ENCODE measurements around the gene BTBD10. TPM values are rescaled to one million over a fixed set of nuclear protein-coding genes. Genes with fewer than 3 reads are reported as not detected.
"Not testable (repeated sequence)": the region's sequence is repeated elsewhere in the genome, so short reads cannot be mapped to it uniquely, and the experiment has no call there.

BTBD10 gene
- total and polyA plus RNA-seq, 4 donors = 56.8 to 90.7 (median 61.2) TPM

DNA sequence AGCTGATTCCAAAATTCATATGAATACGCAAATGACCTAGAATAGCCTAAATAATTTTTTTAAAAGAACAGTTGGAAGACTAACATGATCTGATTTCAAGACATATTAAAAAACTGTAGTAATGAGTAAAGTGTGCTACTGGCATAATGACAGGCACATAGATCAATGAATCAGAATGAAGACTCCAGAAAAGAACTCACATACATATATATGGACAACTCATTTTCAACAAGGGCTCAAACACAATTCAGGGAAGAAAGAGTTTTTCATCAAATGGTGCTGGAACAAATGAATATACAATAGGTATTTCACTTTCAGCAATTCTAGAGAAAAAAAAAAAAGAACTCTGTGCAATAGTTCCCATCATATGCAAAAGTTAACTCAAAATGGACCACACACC lies 33.7 kb downstream of the BTBD10 start:
- Histone ChIP-seq H3K4me3 (ENCODE audit: low read depth, low read length) (no peak overlapping the region), H3K27ac (ENCODE audit: low read depth, low read length) (no peak overlapping the region), H3K36me3 (ENCODE audit: control insufficient read depth, insufficient read depth, low read length) (no peaks in the 10 kb centered on the region), H3K9me3 (ENCODE audit: control insufficient read depth, insufficient read depth, low read length) (peaks cover 5% of the 10 kb centered on the region), H3K4me1 (ENCODE audit: control insufficient read depth, insufficient read depth, low read length) (no peaks in the 10 kb centered on the region), H3K27me3 (ENCODE audit: control insufficient read depth, insufficient read depth, low read length) (no peaks in the 10 kb centered on the region)
- no peak for DNase-seq (ENCODE audit: low read depth in 4 of 6, low spot score in 6 of 6)
- no CpG with 5 or more reads among the region's 1 CpG for WGBS (ENCODE audit: insufficient coverage)

DNA sequence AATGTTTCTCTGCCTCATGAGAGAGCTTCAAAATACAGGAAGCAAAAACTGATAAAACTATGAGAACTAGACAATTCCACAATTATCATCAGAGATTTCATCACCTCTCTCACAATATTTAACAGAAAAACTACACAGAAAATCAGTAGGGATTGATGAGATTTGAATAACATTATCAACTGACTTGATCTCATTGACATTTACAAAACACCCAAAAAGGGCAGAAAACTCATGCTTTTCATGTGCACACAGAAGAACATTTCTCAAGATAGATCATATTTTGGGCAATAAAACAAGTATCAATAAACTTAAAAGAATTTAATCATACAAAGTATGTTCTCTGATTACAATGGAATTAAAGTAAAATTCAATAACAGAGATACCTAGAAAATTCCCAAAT lies 35.6 kb downstream of the BTBD10 start:
- H3K4me3 ChIP-seq (ENCODE audit: low read depth, low read length) = no peak overlapping the region
- H3K4me1 ChIP-seq (ENCODE audit: control insufficient read depth, insufficient read depth, low read length) = no peaks in the 10 kb centered on the region
- H3K27me3 ChIP-seq (ENCODE audit: control insufficient read depth, insufficient read depth, low read length) = no peaks in the 10 kb centered on the region
- H3K9me3 ChIP-seq (ENCODE audit: control insufficient read depth, insufficient read depth, low read length) = peaks cover 5% of the 10 kb centered on the region
- H3K27ac ChIP-seq (ENCODE audit: low read depth, low read length) = no peak overlapping the region
- no peaks in the 10 kb centered on the region for H3K36me3 ChIP-seq (ENCODE audit: control insufficient read depth, insufficient read depth, low read length)
- DNase-seq (ENCODE audit: low read depth in 4 of 6, low spot score in 6 of 6) = no peak

DNA sequence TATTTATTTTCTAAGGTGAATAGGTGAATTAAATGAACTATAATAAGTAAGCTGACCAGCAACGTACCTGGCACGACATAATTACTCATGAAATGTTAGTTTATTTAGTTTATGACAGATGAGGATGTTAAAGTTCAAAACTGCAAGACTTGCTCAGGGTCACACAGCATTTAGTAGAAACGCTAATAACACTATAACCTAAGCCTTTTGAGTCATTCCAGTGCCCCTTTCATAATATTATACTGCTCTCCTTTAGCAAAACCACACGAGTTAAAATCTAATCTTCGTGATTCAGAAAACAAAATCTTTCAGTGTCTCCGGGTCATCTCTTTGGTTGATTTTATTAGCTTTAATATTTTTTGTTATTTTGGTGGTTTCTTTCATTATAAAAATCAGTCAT lies 39.6 kb downstream of the BTBD10 start:
- Histone ChIP-seq H3K4me1 (ENCODE audit: control insufficient read depth, insufficient read depth, low read length) (no peaks in the 10 kb centered on the region), H3K4me3 (ENCODE audit: low read depth, low read length) (no peak overlapping the region), H3K9me3 (ENCODE audit: control insufficient read depth, insufficient read depth, low read length) (peaks cover 5% of the 10 kb centered on the region), H3K36me3 (ENCODE audit: control insufficient read depth, insufficient read depth, low read length) (peaks cover 3% of the 10 kb centered on the region), H3K27me3 (ENCODE audit: control insufficient read depth, insufficient read depth, low read length) (no peaks in the 10 kb centered on the region), H3K27ac (ENCODE audit: low read depth, low read length) (no peak overlapping the region)
- 93% methylated on average over 3 of the region's 6 CpGs for WGBS (ENCODE audit: insufficient coverage)
- DNase-seq (ENCODE audit: low read depth in 4 of 6, low spot score in 6 of 6) = no peak

DNA sequence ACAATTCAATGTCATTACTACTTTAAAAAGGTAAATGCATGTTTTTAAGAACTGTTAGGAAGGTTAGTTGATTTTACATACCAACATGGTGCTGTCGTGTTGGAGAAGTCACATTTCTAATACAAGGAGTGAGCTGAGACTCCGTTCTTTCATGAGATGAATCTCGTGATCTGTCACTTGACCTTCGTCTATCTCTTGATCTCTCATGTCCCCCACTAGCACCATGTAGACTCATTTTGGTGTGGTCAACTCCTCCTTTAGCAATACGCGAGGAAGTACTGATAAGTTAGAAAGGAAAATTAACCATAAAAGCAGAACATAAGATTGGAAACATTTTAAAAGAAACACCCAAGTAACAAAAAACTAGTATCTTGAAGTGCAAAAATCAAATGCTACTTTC lies 41.5 kb downstream of the BTBD10 start:
- Histone ChIP-seq H3K27ac (ENCODE audit: low read depth, low read length) (no peak overlapping the region), H3K36me3 (ENCODE audit: control insufficient read depth, insufficient read depth, low read length) (peaks cover 6% of the 10 kb centered on the region), H3K9me3 (ENCODE audit: control insufficient read depth, insufficient read depth, low read length) (no peaks in the 10 kb centered on the region), H3K4me3 (ENCODE audit: low read depth, low read length) (no peak overlapping the region), H3K27me3 (ENCODE audit: control insufficient read depth, insufficient read depth, low read length) (no peaks in the 10 kb centered on the region), H3K4me1 (ENCODE audit: control insufficient read depth, insufficient read depth, low read length) (no peaks in the 10 kb centered on the region)
- WGBS (ENCODE audit: insufficient coverage) = no CpG with 5 or more reads among the region's 6 CpGs
- DNase-seq (ENCODE audit: low read depth in 4 of 6, low spot score in 6 of 6) = no peak

DNA sequence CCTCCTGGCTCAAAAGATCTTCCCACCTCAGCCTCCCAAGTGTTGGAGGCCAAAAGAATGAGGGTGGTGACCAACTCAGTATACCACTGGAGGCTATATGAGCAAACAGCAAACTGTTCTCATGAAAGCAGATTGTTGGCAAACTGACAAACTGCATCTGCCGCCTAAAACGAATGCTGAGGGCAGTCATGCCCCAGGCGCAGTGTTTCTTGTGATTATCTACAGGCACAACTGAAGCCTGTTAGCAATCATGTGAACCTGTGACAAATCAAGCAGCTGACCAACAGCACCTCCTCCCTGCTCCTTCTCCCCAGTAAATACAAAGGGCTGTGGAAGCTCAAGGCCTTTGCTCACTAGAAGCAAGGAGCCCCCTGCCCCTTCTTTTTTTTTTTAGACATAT lies 47.8 kb downstream of the BTBD10 start:
- no peak for DNase-seq (ENCODE audit: low read depth in 4 of 6, low spot score in 6 of 6)
- H3K27me3 ChIP-seq (ENCODE audit: control insufficient read depth, insufficient read depth, low read length) = no peaks in the 10 kb centered on the region
- WGBS (ENCODE audit: insufficient coverage) = 82% methylated on average over 3 of the region's 3 CpGs
- H3K9me3 ChIP-seq (ENCODE audit: control insufficient read depth, insufficient read depth, low read length) = no peaks in the 10 kb centered on the region
- H3K27ac ChIP-seq (ENCODE audit: low read depth, low read length) = no peak overlapping the region
- no peak overlapping the region for H3K4me3 ChIP-seq (ENCODE audit: low read depth, low read length)
- H3K36me3 ChIP-seq (ENCODE audit: control insufficient read depth, insufficient read depth, low read length) = peaks cover 10% of the 10 kb centered on the region
- no peaks in the 10 kb centered on the region for H3K4me1 ChIP-seq (ENCODE audit: control insufficient read depth, insufficient read depth, low read length)

DNA sequence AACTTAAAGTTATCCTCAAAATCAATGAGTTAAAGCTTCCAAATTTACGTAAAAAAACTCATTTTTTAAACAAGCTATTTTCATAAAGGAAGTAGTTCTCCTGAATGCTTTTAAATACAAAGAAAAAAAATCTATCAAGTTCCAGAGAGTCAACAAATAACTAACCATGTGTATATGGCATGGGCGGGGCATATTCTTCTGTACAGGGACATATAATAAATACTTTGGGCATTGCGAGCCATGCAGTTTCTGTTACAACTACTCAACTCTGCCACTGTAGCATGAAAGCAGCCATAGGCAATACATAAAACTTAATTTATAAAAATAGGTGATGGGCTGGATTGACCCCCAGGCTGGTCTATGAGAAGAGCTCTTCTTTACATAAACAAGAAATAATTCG lies 57.8 kb downstream of the BTBD10 start:
- Histone ChIP-seq H3K27ac (ENCODE audit: low read depth, low read length) (no peak overlapping the region), H3K9me3 (ENCODE audit: control insufficient read depth, insufficient read depth, low read length) (no peaks in the 10 kb centered on the region), H3K4me3 (ENCODE audit: low read depth, low read length) (no peak overlapping the region), H3K36me3 (ENCODE audit: control insufficient read depth, insufficient read depth, low read length) (peaks cover 3% of the 10 kb centered on the region), H3K27me3 (ENCODE audit: control insufficient read depth, insufficient read depth, low read length) (no peaks in the 10 kb centered on the region), H3K4me1 (ENCODE audit: control insufficient read depth, insufficient read depth, low read length) (no peaks in the 10 kb centered on the region)
- DNase-seq (ENCODE audit: low read depth in 4 of 6, low spot score in 6 of 6) = no peak
- WGBS (ENCODE audit: insufficient coverage) = no CpG with 5 or more reads among the region's 4 CpGs

DNA sequence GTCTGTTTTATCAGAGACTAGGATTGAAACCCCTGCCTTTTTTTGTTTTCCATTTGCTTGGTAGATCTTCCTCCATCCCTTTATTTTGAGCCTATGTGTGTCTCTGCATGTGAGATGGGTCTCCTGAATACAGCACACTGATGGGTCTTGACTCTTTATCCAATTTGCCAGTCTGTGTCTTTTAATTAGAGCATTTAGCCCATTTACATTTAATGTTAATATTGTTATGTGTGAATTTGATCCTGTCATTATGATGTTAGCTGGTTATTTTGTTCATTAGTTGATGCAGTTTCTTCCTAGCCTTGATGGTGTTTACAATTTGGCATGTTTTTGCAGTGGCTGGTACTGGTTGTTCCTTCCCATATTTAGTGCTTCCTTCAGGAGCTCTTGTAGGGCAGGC lies 64.7 kb downstream of the BTBD10 start:
- H3K4me1 ChIP-seq (ENCODE audit: control insufficient read depth, insufficient read depth, low read length); H3K27ac ChIP-seq (ENCODE audit: low read depth, low read length); DNase-seq (ENCODE audit: low read depth in 4 of 6, low spot score in 6 of 6); H3K36me3 ChIP-seq (ENCODE audit: control insufficient read depth, insufficient read depth, low read length); H3K9me3 ChIP-seq (ENCODE audit: control insufficient read depth, insufficient read depth, low read length); H3K4me3 ChIP-seq (ENCODE audit: low read depth, low read length); H3K27me3 ChIP-seq (ENCODE audit: control insufficient read depth, insufficient read depth, low read length): not testable (repeated sequence)

DNA sequence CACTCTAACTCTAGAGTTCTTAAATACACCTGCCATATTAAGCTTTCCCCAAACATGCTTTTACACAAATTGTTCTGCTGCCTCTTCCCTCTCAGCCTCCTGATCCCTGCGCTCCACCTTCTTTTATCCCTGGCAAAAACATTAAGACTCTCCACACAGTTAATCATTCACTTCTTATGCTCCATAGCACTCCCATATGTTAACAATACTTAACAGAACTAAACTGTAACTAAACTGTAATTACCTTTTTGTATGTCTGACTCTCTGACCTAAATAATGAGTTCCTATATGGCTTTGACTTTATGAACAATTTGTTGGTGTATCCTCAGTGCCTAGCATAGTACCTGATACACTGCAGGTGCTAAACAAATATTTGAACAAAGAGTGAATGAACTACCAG lies 71.8 kb downstream of the BTBD10 start:
- H3K4me3 ChIP-seq (ENCODE audit: low read depth, low read length) = no peak overlapping the region
- no peaks in the 10 kb centered on the region for H3K27me3 ChIP-seq (ENCODE audit: control insufficient read depth, insufficient read depth, low read length)
- H3K27ac ChIP-seq (ENCODE audit: low read depth, low read length) = no peak overlapping the region
- H3K9me3 ChIP-seq (ENCODE audit: control insufficient read depth, insufficient read depth, low read length) = no peaks in the 10 kb centered on the region
- WGBS (ENCODE audit: insufficient coverage) = 92% methylated on average over 1 of the region's 1 CpG
- H3K4me1 ChIP-seq (ENCODE audit: control insufficient read depth, insufficient read depth, low read length) = no peaks in the 10 kb centered on the region
- DNase-seq (ENCODE audit: low read depth in 4 of 6, low spot score in 6 of 6) = no peak
- peaks cover 11% of the 10 kb centered on the region for H3K36me3 ChIP-seq (ENCODE audit: control insufficient read depth, insufficient read depth, low read length)

DNA sequence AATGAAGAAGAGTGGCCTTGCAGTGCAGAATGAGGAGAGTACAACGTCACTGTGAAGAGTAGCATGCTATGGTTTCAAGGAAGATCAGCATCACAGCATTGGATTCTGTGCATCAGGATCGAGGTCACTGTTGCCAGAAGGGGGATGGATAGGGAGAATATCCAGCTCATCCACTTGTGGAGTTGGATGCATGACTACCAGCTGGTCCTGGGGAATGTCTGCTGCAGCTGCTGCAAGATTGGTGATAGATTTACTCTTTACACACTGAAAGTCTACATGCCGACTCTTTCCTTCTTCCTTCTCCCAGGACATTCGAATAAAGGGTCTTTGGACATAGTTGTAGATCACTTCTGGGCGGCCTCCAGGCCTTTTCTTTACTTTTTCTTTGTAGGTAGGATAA lies 74.3 kb downstream of the BTBD10 start:
- H3K4me3 ChIP-seq (ENCODE audit: low read depth, low read length) = no peak overlapping the region
- H3K36me3 ChIP-seq (ENCODE audit: control insufficient read depth, insufficient read depth, low read length) = peaks cover 11% of the 10 kb centered on the region
- H3K9me3 ChIP-seq (ENCODE audit: control insufficient read depth, insufficient read depth, low read length) = no peaks in the 10 kb centered on the region
- no peaks in the 10 kb centered on the region for H3K4me1 ChIP-seq (ENCODE audit: control insufficient read depth, insufficient read depth, low read length)
- H3K27me3 ChIP-seq (ENCODE audit: control insufficient read depth, insufficient read depth, low read length) = no peaks in the 10 kb centered on the region
- H3K27ac ChIP-seq (ENCODE audit: low read depth, low read length) = no peak overlapping the region
- 100% methylated on average over 1 of the region's 5 CpGs for WGBS (ENCODE audit: insufficient coverage)
- no peak for DNase-seq (ENCODE audit: low read depth in 4 of 6, low spot score in 6 of 6)

DNA sequence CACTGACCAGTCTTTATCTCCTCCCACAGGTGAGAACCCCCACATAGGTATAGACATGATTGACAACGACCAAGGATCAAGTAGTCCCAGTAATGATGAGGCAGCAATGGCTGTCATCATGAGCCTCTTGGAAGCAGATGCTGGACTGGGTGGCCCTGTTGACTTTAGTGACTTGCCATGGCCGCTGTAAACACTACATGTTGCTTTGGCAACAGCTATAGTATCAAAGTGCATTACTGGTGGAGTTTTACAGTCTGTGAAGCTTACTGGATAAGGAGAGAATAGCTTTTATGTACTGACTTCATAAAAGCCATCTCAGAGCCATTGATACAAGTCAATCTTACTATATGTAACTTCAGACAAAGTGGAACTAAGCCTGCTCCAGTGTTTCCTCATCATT lies 76.5 kb downstream of the BTBD10 start:
- Histone ChIP-seq H3K36me3 (ENCODE audit: control insufficient read depth, insufficient read depth, low read length) (peaks cover 18% of the 10 kb centered on the region), H3K27me3 (ENCODE audit: control insufficient read depth, insufficient read depth, low read length) (no peaks in the 10 kb centered on the region), H3K4me1 (ENCODE audit: control insufficient read depth, insufficient read depth, low read length) (no peaks in the 10 kb centered on the region), H3K9me3 (ENCODE audit: control insufficient read depth, insufficient read depth, low read length) (no peaks in the 10 kb centered on the region), H3K4me3 (ENCODE audit: low read depth, low read length) (no peak overlapping the region), H3K27ac (ENCODE audit: low read depth, low read length) (no peak overlapping the region)
- WGBS (ENCODE audit: insufficient coverage) = 100% methylated on average over 1 of the region's 2 CpGs
- no peak for DNase-seq (ENCODE audit: low read depth in 4 of 6, low spot score in 6 of 6)
